ENCODE data around the gene STRA6. TPM values are rescaled to one million over a fixed set of nuclear protein-coding genes. Genes with fewer than 3 reads are reported as not detected.

Gene STRA6
- polyA plus RNA-seq, 4 donors: 0.27 to 8.4 TPM; not detected in 2

- DNase-seq (peak in 1 of 2 donors; percentile 82), FAIRE-seq (no peak)
- WGBS, 3 donors: 48 to 56% (median 50%) methylated on average over 11 of the region's 11 CpGs
- Histone ChIP-seq H3K4me1 (ENCODE audit: control insufficient read depth in 3 of 3, insufficient read depth in 2 of 3, low read depth in 1 of 3, low read length in 2 of 3) (peaks cover 0 to 37% (median 0%) of the 10 kb centered on the region in 3 donors), H3K27me3 (ENCODE audit: control insufficient read depth in 3 of 3, insufficient read depth in 3 of 3, low read length in 3 of 3) (peaks cover 0 to 7% (median 0%) of the 10 kb centered on the region in 3 donors), H3K27ac (ENCODE audit: low read depth in 1 of 3, low read length in 2 of 3) (peak overlapping the region in 1 of 3 donors; percentile 58), H3K36me3 (ENCODE audit: control insufficient read depth in 3 of 3, insufficient read depth in 2 of 3, low read depth in 1 of 3, low read length in 3 of 3) (no peaks in the 10 kb centered on the region), H3K9me3 (ENCODE audit: control insufficient read depth in 2 of 2, insufficient read depth in 1 of 2, low read depth in 1 of 2, low read length in 1 of 2) (no peaks in the 10 kb centered on the region), H3K4me3 (ENCODE audit: low read depth in 1 of 3, low read length in 3 of 3) (no peak overlapping the region)
These were observed 40.0 kb upstream of the STRA6 start for GRCh38 chr15:74242441-74243185.

- WGBS, 3 donors: 72 to 79% (median 76%) methylated on average over 4 of the region's 4 CpGs
- H3K27ac ChIP-seq (ENCODE audit: low read depth in 1 of 3, low read length in 2 of 3): no peak overlapping the region
- no peak for FAIRE-seq
These were observed 38.5 kb upstream of the STRA6 start for GRCh38 chr15:74240897-74241614.

GRCh38 chr15:74240002-74240568 is 37.5 kb upstream of the STRA6 start:
- peaks cover 0 to under 1% (median 0%) of the 10 kb centered on the region in 3 donors for H3K27me3 ChIP-seq (ENCODE audit: control insufficient read depth in 3 of 3, insufficient read depth in 3 of 3, low read length in 3 of 3)
- H3K9me3 ChIP-seq (ENCODE audit: control insufficient read depth in 2 of 2, insufficient read depth in 1 of 2, low read depth in 1 of 2, low read length in 1 of 2): no peaks in the 10 kb centered on the region
- peak overlapping the region in 1 of 3 donors; percentile 47 for H3K27ac ChIP-seq (ENCODE audit: low read depth in 1 of 3, low read length in 2 of 3)
- peak; percentile 64 to 86 for DNase-seq
- no peaks in the 10 kb centered on the region for H3K36me3 ChIP-seq (ENCODE audit: control insufficient read depth in 3 of 3, insufficient read depth in 2 of 3, low read depth in 1 of 3, low read length in 3 of 3)
- H3K4me1 ChIP-seq (ENCODE audit: control insufficient read depth in 3 of 3, insufficient read depth in 2 of 3, low read depth in 1 of 3, low read length in 2 of 3): peaks cover 0 to 42% (median 0%) of the 10 kb centered on the region in 3 donors
- WGBS, 3 donors: 3 to 20% (median 4%) methylated on average over 5 of the region's 5 CpGs
- H3K4me3 ChIP-seq (ENCODE audit: low read depth in 1 of 3, low read length in 3 of 3): no peak overlapping the region
- FAIRE-seq: no peak

More at GRCh38 chr15:74240897-74241614, 38.5 kb upstream of the STRA6 start:
- Histone ChIP-seq H3K4me1 (ENCODE audit: control insufficient read depth in 3 of 3, insufficient read depth in 2 of 3, low read depth in 1 of 3, low read length in 2 of 3) (peaks cover 0 to 43% (median 0%) of the 10 kb centered on the region in 3 donors), H3K27me3 (ENCODE audit: control insufficient read depth in 3 of 3, insufficient read depth in 3 of 3, low read length in 3 of 3) (peaks cover 0 to 7% (median 0%) of the 10 kb centered on the region in 3 donors), H3K9me3 (ENCODE audit: control insufficient read depth in 2 of 2, insufficient read depth in 1 of 2, low read depth in 1 of 2, low read length in 1 of 2) (no peaks in the 10 kb centered on the region), H3K36me3 (ENCODE audit: control insufficient read depth in 3 of 3, insufficient read depth in 2 of 3, low read depth in 1 of 3, low read length in 3 of 3) (no peaks in the 10 kb centered on the region), H3K4me3 (ENCODE audit: low read depth in 1 of 3, low read length in 3 of 3) (no peak overlapping the region)
- no peak for DNase-seq

- DNase-seq: peak in 1 of 2 donors; percentile 83
- H3K27me3 ChIP-seq (ENCODE audit: control insufficient read depth in 3 of 3, insufficient read depth in 3 of 3, low read length in 3 of 3): no peaks in the 10 kb centered on the region
- H3K27ac ChIP-seq (ENCODE audit: low read depth in 1 of 3, low read length in 2 of 3): no peak overlapping the region
- 54 to 76% (median 72%) methylated on average over 6 of the region's 6 CpGs for WGBS, 3 donors
- no peaks in the 10 kb centered on the region for H3K36me3 ChIP-seq (ENCODE audit: control insufficient read depth in 3 of 3, insufficient read depth in 2 of 3, low read depth in 1 of 3, low read length in 3 of 3)
- H3K9me3 ChIP-seq (ENCODE audit: control insufficient read depth in 2 of 2, insufficient read depth in 1 of 2, low read depth in 1 of 2, low read length in 1 of 2): no peaks in the 10 kb centered on the region
- H3K4me3 ChIP-seq (ENCODE audit: low read depth in 1 of 3, low read length in 3 of 3): no peak overlapping the region
- peaks cover 0 to 39% (median 0%) of the 10 kb centered on the region in 3 donors for H3K4me1 ChIP-seq (ENCODE audit: control insufficient read depth in 3 of 3, insufficient read depth in 2 of 3, low read depth in 1 of 3, low read length in 2 of 3)
- FAIRE-seq: no peak
These were observed 36.6 kb upstream of the STRA6 start for GRCh38 chr15:74239051-74239705.

- H3K27ac ChIP-seq (ENCODE audit: low read depth in 1 of 3, low read length in 2 of 3): no peak within 1 kb of the TSS
- H3K4me1 ChIP-seq (ENCODE audit: control insufficient read depth in 3 of 3, insufficient read depth in 2 of 3, low read depth in 1 of 3, low read length in 2 of 3): peaks cover 0 to 27% (median 0%) of the 10 kb centered on the region in 3 donors
- H3K27me3 ChIP-seq (ENCODE audit: control insufficient read depth in 3 of 3, insufficient read depth in 3 of 3, low read length in 3 of 3): no peaks in the 10 kb centered on the region
- 5 to 46% (median 16%) methylated on average over 6 of the region's 6 CpGs for WGBS, 3 donors
- DNase-seq (peak; percentile 80 to 87), FAIRE-seq (no peak)
- no peak within 1 kb of the TSS for H3K4me3 ChIP-seq (ENCODE audit: low read depth in 1 of 3, low read length in 3 of 3)
- H3K36me3 ChIP-seq (ENCODE audit: control insufficient read depth in 3 of 3, insufficient read depth in 2 of 3, low read depth in 1 of 3, low read length in 3 of 3): no peaks in the 10 kb centered on the region
- no peaks in the 10 kb centered on the region for H3K9me3 ChIP-seq (ENCODE audit: control insufficient read depth in 2 of 2, insufficient read depth in 1 of 2, low read depth in 1 of 2, low read length in 1 of 2)
These were observed 33.4 kb upstream of the STRA6 start, which contains the start of gene CCDC33 for GRCh38 chr15:74235962-74236361. Gene CCDC33, plus strand, starts transcription at chr15:74236326. Its CDS starts 394 bp downstream, at chr15:74236720.

- Histone ChIP-seq H3K4me3 (ENCODE audit: low read depth in 1 of 3, low read length in 3 of 3) (no peak overlapping the region), H3K36me3 (ENCODE audit: control insufficient read depth in 3 of 3, insufficient read depth in 2 of 3, low read depth in 1 of 3, low read length in 3 of 3) (no peaks in the 10 kb centered on the region), H3K9me3 (ENCODE audit: control insufficient read depth in 2 of 2, insufficient read depth in 1 of 2, low read depth in 1 of 2, low read length in 1 of 2) (no peaks in the 10 kb centered on the region), H3K27me3 (ENCODE audit: control insufficient read depth in 3 of 3, insufficient read depth in 3 of 3, low read length in 3 of 3) (no peaks in the 10 kb centered on the region), H3K27ac (ENCODE audit: low read depth in 1 of 3, low read length in 2 of 3) (no peak overlapping the region), H3K4me1 (ENCODE audit: control insufficient read depth in 3 of 3, insufficient read depth in 2 of 3, low read depth in 1 of 3, low read length in 2 of 3) (peaks cover 0 to 15% (median 0%) of the 10 kb centered on the region in 3 donors)
- 55 to 77% (median 63%) methylated on average over 9 of the region's 9 CpGs for WGBS, 3 donors
- DNase-seq (no peak), FAIRE-seq (no peak)
These were observed 31.9 kb upstream of the STRA6 start for GRCh38 chr15:74234598-74234875.

GRCh38 chr15:74233851-74234597 is 31.4 kb upstream of the STRA6 start:
- no peaks in the 10 kb centered on the region for H3K36me3 ChIP-seq (ENCODE audit: control insufficient read depth in 3 of 3, insufficient read depth in 2 of 3, low read depth in 1 of 3, low read length in 3 of 3)
- WGBS, 3 donors: 84 to 90% (median 90%) methylated on average over 3 of the region's 3 CpGs
- FAIRE-seq (no peak), DNase-seq (no peak)
- H3K27me3 ChIP-seq (ENCODE audit: control insufficient read depth in 3 of 3, insufficient read depth in 3 of 3, low read length in 3 of 3): no peaks in the 10 kb centered on the region
- H3K4me3 ChIP-seq (ENCODE audit: low read depth in 1 of 3, low read length in 3 of 3): no peak overlapping the region
- peaks cover 0 to 14% (median 0%) of the 10 kb centered on the region in 3 donors for H3K4me1 ChIP-seq (ENCODE audit: control insufficient read depth in 3 of 3, insufficient read depth in 2 of 3, low read depth in 1 of 3, low read length in 2 of 3)
- H3K27ac ChIP-seq (ENCODE audit: low read depth in 1 of 3, low read length in 2 of 3): no peak overlapping the region
- H3K9me3 ChIP-seq (ENCODE audit: control insufficient read depth in 2 of 2, insufficient read depth in 1 of 2, low read depth in 1 of 2, low read length in 1 of 2): no peaks in the 10 kb centered on the region
